GM10248 (cell line): Measurements from ENCODE around the gene KCNG2.

Source experiments
- CTCF ChIA-PET: fragments of 300-600 bp; sonication (Branson Sonifier 250); formaldehyde crosslinking; extraction: SDS; loops from one replicate; lab custom pipeline; 2021; ENCODE audit warnings: antibody characterized with exemption; lab: Yijun Ruan, JAX
- POLR2A ChIA-PET: fragments of 350-650 bp; sonication (Branson Sonifier 250); formaldehyde crosslinking; extraction: SDS; loops from one replicate; lab custom pipeline; 2020; ENCODE audit warnings: antibody characterized with exemption; lab: Yijun Ruan, JAX
- DNase-seq: peaks from one replicate; pipeline ENCODE4 v3.0.0; 2012; ENCODE audit errors: extremely low spot score
- CTCF ChIP-seq: IDR thresholded peaks from 2 replicates; pipeline ENCODE4 v1.5.1; 2012; ENCODE audit warnings: mild to moderate bottlenecking, low read depth; ENCODE audit errors: extremely low read depth, missing control alignments, control extremely low read depth

The KCNG2 gene

GRCh38 chr18:79869591-79870300 lies 72.0 kb downstream of the KCNG2 start:
- ChIA-PET POLR2A (no interaction called here), CTCF (no interaction called here)
- DNase-seq, result no peak
- no peak for TF ChIP-seq CTCF

GRCh38 chr18:79870301-79871025 lies 72.7 kb downstream of the KCNG2 start:
- ChIA-PET CTCF (no interaction called here), POLR2A (no interaction called here)
- DNase-seq, result no peak
- no peak for TF ChIP-seq CTCF

- POLR2A ChIA-PET, result no interaction called here
- CTCF ChIA-PET, result no interaction called here
- no peak for TF ChIP-seq CTCF
- no peak for DNase-seq
These were observed 73.3 kb downstream of the KCNG2 start for GRCh38 chr18:79871026-79871390.

GRCh38 chr18:79871481-79872091 lies 73.8 kb downstream of the KCNG2 start:
- no peak for TF ChIP-seq CTCF
- ChIA-PET POLR2A (no interaction called here), CTCF (no interaction called here)
- DNase-seq, result no peak

- ChIA-PET CTCF (interaction anchor here (1.3 kb wide), 1 partner anchor 10 kb away, joined by 3 read pairs; no protein-coding TSS in a partner anchor), POLR2A (no interaction called here)
- TF ChIP-seq CTCF, result no peak
- DNase-seq, result no peak
These were observed 75.0 kb downstream of the KCNG2 start for GRCh38 chr18:79872527-79873444.
